ENCODE measurements around the gene C3orf38.
"Not testable (repeated sequence)": the region's sequence is repeated elsewhere in the genome, so short reads cannot be mapped to it uniquely, and the experiment has no call there.

C3orf38 gene

DNA sequence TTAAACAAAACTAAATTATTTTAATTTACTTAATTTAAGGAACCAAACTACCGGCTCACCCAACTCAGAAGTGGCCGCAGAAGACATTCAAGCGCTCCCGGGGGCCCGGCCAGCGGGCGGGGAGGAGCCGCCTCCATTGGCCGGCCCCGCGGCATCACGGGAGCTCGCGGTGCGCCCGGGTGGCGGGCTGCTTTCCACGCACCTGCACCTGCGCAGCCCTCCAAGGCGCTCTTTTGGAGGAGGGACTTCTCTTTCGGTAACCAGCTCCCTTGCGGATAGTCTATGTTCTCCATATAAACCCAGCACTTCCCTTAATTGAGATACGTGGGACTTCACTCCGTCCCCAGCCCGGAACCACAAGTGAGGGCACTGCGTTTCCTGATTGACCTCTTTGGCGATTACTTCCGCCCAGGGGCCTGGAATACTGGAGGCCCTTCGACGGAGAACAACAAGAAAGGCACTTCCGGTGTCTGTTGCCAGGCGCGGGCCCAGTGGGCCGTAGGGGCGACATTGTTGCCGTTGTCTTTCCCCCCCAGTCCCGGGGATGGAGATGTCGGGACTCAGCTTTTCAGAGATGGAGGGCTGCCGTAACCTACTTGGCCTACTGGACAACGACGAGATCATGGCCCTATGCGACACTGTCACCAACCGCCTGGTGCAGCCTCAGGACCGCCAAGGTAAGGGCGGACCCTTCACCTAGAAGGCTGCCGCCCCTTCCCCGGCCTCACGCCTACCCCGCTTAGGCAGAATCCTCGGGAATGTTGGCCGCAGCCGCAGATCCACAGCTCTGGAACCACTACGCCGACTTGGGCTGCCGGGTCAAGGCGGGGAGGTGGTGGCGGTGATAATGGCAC is at the start of gene C3orf38:
C3orf38 (plus strand) TSS at position 451 of the 854 bp plus-strand sequence; CDS start at position 545, 94 bp downstream.
- peak; percentile 67 for DNase-seq

GRCh38 chr3:88101142-88101541 is 48.6 kb upstream of the C3orf38 start:
- DNase-seq = no peak

DNA sequence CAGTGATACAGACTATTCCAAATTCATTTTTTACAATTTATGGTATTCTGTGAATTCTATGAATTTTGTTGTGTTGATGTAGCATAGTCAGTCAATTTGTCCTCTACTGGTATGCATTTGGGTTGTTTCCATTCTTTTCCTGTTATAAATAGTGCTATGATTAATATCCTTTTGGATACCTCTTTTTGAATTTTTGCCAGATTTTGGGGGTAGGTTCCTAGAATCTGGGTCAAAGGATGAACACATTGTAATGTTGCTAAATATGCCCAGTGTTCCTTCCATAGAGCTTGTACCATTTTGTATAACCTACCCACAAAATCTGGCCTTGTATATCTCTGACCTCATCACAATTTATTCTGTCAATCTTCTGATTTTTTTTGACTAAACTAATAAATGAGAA is 44.4 kb upstream of the C3orf38 start:
- DNase-seq = no peak

GRCh38 chr3:88112289-88112688 is 37.5 kb upstream of the C3orf38 start:
- DNase-seq = no peak

DNA sequence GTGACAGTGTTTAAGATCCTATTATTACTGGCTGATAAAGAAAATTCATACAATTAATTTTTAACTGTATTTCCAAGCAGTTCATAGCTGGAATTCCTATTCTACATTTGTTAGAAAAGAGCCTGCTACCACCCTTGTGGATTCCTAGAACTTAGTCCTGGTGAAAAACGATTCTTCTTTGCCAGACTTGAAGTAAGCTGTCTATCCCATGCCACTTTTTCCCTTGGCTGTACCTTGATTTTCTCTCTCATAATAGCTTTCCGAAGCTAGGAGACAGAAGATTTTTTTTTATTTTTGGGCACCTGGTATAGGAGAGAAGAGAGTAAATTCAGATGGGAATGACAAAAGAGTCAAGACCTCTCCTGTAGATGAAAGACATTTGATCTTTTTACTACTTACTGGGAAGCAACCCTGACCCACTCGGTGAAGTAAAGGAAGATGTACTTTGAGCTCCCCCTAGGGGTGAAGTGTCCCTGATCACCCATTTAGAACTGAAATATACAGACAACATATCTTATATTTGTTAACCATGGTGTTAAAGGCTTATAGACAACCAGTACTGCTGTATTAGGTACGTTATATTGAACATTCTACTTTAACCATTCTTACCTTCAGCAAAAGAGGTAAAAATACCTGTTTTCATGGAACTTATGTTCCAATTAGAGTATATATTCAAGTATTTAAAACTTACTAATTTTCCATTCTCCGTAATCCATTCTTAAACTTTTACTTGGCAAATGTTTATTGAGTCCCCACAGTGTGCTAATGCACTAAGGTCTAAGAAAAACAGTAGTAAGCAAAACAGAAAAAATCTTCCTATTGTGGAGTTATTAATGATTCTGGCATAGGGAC is 36.2 kb upstream of the C3orf38 start:
- DNase-seq = peak; percentile 28

GRCh38 chr3:88114878-88115549 is 34.7 kb upstream of the C3orf38 start:
- no peak for DNase-seq

- no peak for DNase-seq
Observed at GRCh38 chr3:88117683-88118082, 32.1 kb upstream of the C3orf38 start.

GRCh38 chr3:88118603-88119002 is 31.2 kb upstream of the C3orf38 start:
- not testable (repeated sequence) for DNase-seq

GRCh38 chr3:88123526-88123925 is 26.2 kb upstream of the C3orf38 start:
- DNase-seq = no peak

- no peak for DNase-seq
Observed at GRCh38 chr3:88131695-88132094, 18.1 kb upstream of the C3orf38 start.

- no peak for DNase-seq
Observed at GRCh38 chr3:88132894-88133293, 16.9 kb upstream of the C3orf38 start.

DNA sequence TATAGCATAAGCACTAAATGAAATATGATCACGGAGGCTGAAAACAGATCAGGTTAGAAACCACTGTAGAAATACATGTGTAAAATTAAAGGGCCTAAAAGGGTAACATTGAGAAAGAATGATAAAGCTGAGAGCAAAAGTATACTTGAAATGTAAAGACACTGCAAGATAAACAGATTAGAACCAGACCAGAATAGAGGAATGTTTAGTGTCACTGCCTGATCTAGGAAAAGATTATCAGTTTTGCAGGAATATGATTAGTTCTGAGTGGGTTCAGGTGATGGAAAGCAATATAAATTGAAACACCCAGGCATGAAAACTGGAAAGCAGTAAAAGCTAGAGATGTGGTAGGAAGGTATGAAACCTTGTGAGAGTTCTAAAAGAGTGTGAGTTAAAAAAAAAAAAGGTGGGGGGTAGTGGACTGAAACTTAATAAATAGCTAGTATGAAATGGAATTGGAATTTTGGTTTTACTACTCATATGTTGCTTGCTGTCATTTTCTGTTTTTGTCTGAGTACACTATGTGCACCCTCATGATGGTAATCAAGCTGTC is 16.0 kb upstream of the C3orf38 start:
- DNase-seq = no peak

DNA sequence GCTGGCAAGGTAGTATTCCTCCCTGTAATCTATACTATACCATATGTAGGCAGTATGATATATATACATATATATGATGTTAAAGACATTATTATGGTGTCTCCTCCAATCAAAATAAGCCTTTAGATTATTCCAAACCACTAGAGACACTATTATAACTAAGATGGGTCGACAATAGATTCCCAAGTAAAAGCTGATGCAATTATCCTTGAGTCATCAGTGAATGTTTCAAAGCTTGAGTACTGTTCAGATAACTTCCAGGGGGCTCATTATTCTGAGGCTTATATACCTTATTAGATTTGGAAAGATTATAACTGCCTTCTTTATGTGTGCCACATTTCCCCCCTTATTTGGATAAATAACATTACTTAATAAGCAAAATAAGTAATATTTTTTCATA is 11.9 kb upstream of the C3orf38 start:
- no peak for DNase-seq

- DNase-seq = no peak
Observed at GRCh38 chr3:88141458-88142083, 8.2 kb upstream of the C3orf38 start.

GRCh38 chr3:88142094-88142624 is 7.6 kb upstream of the C3orf38 start:
- no peak for DNase-seq

DNA sequence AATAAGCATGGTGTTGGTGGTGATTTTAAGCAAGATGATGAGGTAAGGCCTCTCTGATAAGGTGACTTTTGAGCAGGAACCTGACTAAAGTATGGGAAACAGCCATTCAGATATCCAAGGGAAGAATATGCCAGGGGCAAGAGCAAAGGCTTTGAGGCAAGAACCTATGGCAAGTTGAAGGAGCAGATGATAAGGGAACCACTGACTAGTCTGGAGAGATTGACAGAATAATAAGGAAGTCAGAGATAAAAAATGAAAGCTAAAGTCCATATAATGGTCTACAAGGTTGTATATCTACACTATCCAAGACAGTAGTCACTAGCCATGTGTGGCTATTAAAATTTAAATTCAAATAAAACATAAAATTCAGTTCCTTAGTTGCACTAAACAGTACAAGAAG is 2.5 kb upstream of the C3orf38 start:
- DNase-seq = no peak

DNA sequence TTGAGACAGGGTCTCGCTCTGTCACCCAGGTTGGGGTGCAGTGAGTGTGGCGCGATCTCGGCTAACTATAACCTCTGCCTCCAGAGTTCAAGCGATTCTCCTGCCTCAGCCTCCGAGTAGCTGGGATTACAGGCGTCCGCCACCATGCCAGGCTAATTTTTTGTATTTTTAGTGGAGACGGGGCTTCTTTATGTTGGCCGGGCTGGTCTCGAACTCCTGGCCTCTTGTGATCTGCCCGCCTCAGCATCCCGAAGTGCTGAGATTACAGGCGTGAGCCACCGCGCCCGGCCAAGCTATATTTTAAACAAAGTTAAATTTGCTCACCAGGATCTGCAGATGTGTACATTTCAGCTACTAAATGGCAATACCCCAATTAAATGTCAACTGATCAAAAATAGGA is 1.1 kb upstream of the C3orf38 start:
- no peak for DNase-seq

DNA sequence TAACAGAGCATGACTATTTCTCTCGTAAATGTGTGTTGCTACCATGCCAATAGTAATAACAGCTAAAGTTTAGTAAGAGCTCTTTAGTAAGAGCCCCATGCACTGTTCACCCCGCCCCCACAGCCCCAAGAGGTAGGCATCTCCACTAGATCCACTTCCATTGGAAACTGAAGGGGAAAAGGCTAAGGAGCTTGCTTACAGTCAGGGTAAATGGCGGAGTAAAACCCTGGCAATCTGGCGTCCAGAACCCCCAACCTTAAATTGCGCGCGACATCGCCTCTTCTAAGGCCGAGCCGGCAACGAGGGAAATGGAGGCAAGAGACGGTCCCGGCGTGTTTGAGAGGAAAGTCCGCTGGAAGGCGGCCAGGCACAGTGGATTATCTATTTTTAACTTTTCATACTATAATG is 654 bp upstream of the C3orf38 start:
- peak; percentile 43 for DNase-seq

DNA sequence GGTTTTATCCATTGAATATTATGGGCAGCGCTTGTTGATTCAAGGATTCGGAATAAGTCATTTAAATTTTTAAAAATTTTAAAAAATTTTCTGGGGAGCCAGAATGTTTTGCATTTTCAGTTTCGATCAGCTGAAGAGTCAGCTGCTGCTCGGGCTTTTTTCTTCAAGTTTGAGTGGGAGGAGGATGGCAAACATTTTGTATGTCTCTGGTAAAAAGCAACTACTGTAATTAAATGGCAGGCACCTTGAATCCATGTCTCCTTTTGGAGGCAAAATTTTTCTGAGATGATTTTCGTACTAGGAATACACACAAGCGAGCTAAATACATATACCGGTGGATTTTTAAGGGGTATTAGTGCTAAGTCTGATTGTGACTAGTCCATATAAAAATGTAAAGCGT is 612 bp downstream of the C3orf38 start:
- DNase-seq = no peak

- DNase-seq = no peak
Observed at GRCh38 chr3:88150806-88151205, 1.0 kb downstream of the C3orf38 start.

DNA sequence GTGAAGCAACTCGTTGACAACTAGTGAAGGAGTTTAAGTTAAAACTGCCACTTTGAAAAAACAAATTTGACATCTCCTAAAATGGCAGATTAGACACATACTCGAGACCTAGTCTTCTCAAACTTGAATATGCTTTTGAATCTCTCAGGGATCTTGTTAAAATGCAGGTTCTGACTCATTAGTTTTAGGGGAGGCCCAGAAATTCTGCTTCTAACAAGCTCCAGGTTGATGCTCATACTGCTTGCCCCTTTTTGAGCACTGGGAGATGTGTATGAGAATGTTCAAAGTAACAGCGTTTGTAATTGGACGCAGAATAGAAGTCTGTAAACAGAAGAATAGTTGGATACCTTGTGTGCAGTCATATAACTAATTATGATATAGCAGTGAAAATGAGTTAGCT is 1.6 kb downstream of the C3orf38 start:
- no peak for DNase-seq

GRCh38 chr3:88152841-88153240 is 3.1 kb downstream of the C3orf38 start:
- no peak for DNase-seq
